T-helper 2 cell treated with Interferon-gamma antibody and Interleukin-4, amounts not matched to agents 5 μg/mL and 100 μg/mL, for 36 hours (primary cell): ENCODE measurements around the gene COBLL1.

ENCODE experiments used
- DNase-seq: peaks from one replicate; pipeline ENCODE4 v3.0.0; 2021; ENCODE audit warnings: low spot score
- H3K27ac Mint-ChIP-seq: one replicate; pipeline ENCODE4 v1.8.0; 2021; ENCODE audit warnings: mild to moderate bottlenecking, mixed read lengths
- H3K27me3 Mint-ChIP-seq: one replicate; pipeline ENCODE4 v1.8.0; 2021; ENCODE audit warnings: low read depth, mixed read lengths
- H3K36me3 Mint-ChIP-seq: one replicate; pipeline ENCODE4 v1.8.0; 2021; ENCODE audit warnings: low read depth, mixed read lengths
- H3K4me1 Mint-ChIP-seq: one replicate; pipeline ENCODE4 v1.8.0; 2021; ENCODE audit warnings: low read depth, mixed read lengths
- H3K4me3 Mint-ChIP-seq: one replicate; pipeline ENCODE4 v1.8.0; 2022; ENCODE audit warnings: mild to moderate bottlenecking, moderate library complexity, mixed read lengths
- H3K9me3 Mint-ChIP-seq: one replicate; pipeline ENCODE4 v1.8.0; 2021; ENCODE audit warnings: mixed read lengths

COBLL1 gene

GRCh38 chr2:164841719-164842623, at the start of gene COBLL1:
TSS of gene COBLL1 (minus strand) at chr2:164841823. CDS start at chr2:164841196, 627 bp downstream.
- no peaks in the 10 kb centered on the region for H3K9me3 Mint-ChIP-seq
- peak; percentile 16 for DNase-seq
- H3K27me3 Mint-ChIP-seq, result peaks cover 46% of the 10 kb centered on the region
- peak within 1 kb of the TSS; percentile 73 for H3K4me3 Mint-ChIP-seq
- H3K4me1 Mint-ChIP-seq, result peaks cover 8% of the 10 kb centered on the region
- no peak within 1 kb of the TSS for H3K27ac Mint-ChIP-seq
- H3K36me3 Mint-ChIP-seq, result no peaks in the 10 kb centered on the region

- Mint-ChIP-seq H3K27me3 (peaks cover 20% of the 10 kb centered on the region), H3K27ac (no peak overlapping the region), H3K4me1 (peaks cover 4% of the 10 kb centered on the region), H3K4me3 (no peak overlapping the region), H3K9me3 (no peaks in the 10 kb centered on the region), H3K36me3 (no peaks in the 10 kb centered on the region)
- DNase-seq, result no peak
Observed at GRCh38 chr2:164890544-164890943, 48.9 kb upstream of the COBLL1 start.

GRCh38 chr2:164888592-164888991, 47.0 kb upstream of the COBLL1 start:
- H3K27me3 Mint-ChIP-seq, result peaks cover 22% of the 10 kb centered on the region
- no peak for DNase-seq
- no peaks in the 10 kb centered on the region for H3K9me3 Mint-ChIP-seq
- H3K36me3 Mint-ChIP-seq, result no peaks in the 10 kb centered on the region
- H3K4me1 Mint-ChIP-seq, result peaks cover 4% of the 10 kb centered on the region
- H3K27ac Mint-ChIP-seq, result no peak overlapping the region
- H3K4me3 Mint-ChIP-seq, result no peak overlapping the region

- H3K27me3 Mint-ChIP-seq, result peaks cover 19% of the 10 kb centered on the region
- H3K4me3 Mint-ChIP-seq, result no peak overlapping the region
- peaks cover 4% of the 10 kb centered on the region for H3K4me1 Mint-ChIP-seq
- H3K27ac Mint-ChIP-seq, result no peak overlapping the region
- no peaks in the 10 kb centered on the region for H3K9me3 Mint-ChIP-seq
- no peaks in the 10 kb centered on the region for H3K36me3 Mint-ChIP-seq
- no peak for DNase-seq
Observed at GRCh38 chr2:164887434-164888144, 46.0 kb upstream of the COBLL1 start.

GRCh38 chr2:164882276-164882675, 40.7 kb upstream of the COBLL1 start:
- Mint-ChIP-seq H3K27ac (no peak overlapping the region), H3K27me3 (peaks cover 2% of the 10 kb centered on the region), H3K4me1 (no peaks in the 10 kb centered on the region), H3K9me3 (no peaks in the 10 kb centered on the region), H3K4me3 (no peak overlapping the region), H3K36me3 (no peaks in the 10 kb centered on the region)
- DNase-seq, result no peak

- Mint-ChIP-seq H3K27me3 (peaks cover 2% of the 10 kb centered on the region), H3K4me1 (no peaks in the 10 kb centered on the region), H3K27ac (no peak overlapping the region), H3K9me3 (no peaks in the 10 kb centered on the region), H3K4me3 (no peak overlapping the region), H3K36me3 (no peaks in the 10 kb centered on the region)
- DNase-seq, result no peak
Observed at GRCh38 chr2:164881524-164881923, 39.9 kb upstream of the COBLL1 start.

GRCh38 chr2:164879901-164880535, 38.4 kb upstream of the COBLL1 start:
- Mint-ChIP-seq H3K4me3 (no peak overlapping the region), H3K36me3 (no peaks in the 10 kb centered on the region), H3K9me3 (no peaks in the 10 kb centered on the region), H3K4me1 (no peaks in the 10 kb centered on the region), H3K27ac (no peak overlapping the region), H3K27me3 (peaks cover 2% of the 10 kb centered on the region)
- DNase-seq, result no peak

- Mint-ChIP-seq H3K9me3 (no peaks in the 10 kb centered on the region), H3K4me1 (no peaks in the 10 kb centered on the region), H3K27me3 (no peaks in the 10 kb centered on the region), H3K4me3 (no peak overlapping the region), H3K36me3 (no peaks in the 10 kb centered on the region), H3K27ac (no peak overlapping the region)
- no peak for DNase-seq
Observed at GRCh38 chr2:164877927-164878326, 36.3 kb upstream of the COBLL1 start.

GRCh38 chr2:164877169-164877568, 35.5 kb upstream of the COBLL1 start:
- Mint-ChIP-seq H3K4me3 (no peak overlapping the region), H3K4me1 (no peaks in the 10 kb centered on the region), H3K27ac (no peak overlapping the region), H3K9me3 (no peaks in the 10 kb centered on the region), H3K36me3 (no peaks in the 10 kb centered on the region), H3K27me3 (no peaks in the 10 kb centered on the region)
- DNase-seq, result no peak

- Mint-ChIP-seq H3K36me3 (no peaks in the 10 kb centered on the region), H3K9me3 (no peaks in the 10 kb centered on the region)
Observed at GRCh38 chr2:164875334-164876205, 33.9 kb upstream of the COBLL1 start.

GRCh38 chr2:164873210-164873908, 31.7 kb upstream of the COBLL1 start:
- no peaks in the 10 kb centered on the region for H3K4me1 Mint-ChIP-seq
- H3K27ac Mint-ChIP-seq, result no peak overlapping the region
- no peaks in the 10 kb centered on the region for H3K9me3 Mint-ChIP-seq
- peaks cover 5% of the 10 kb centered on the region for H3K27me3 Mint-ChIP-seq
- no peaks in the 10 kb centered on the region for H3K36me3 Mint-ChIP-seq
- no peak overlapping the region for H3K4me3 Mint-ChIP-seq
- DNase-seq, result no peak

More at GRCh38 chr2:164875334-164876205, 33.9 kb upstream of the COBLL1 start:
- Mint-ChIP-seq H3K4me3 (no peak overlapping the region), H3K4me1 (no peaks in the 10 kb centered on the region), H3K27ac (no peak overlapping the region), H3K27me3 (no peaks in the 10 kb centered on the region)
- no peak for DNase-seq

- no peaks in the 10 kb centered on the region for H3K9me3 Mint-ChIP-seq
- H3K36me3 Mint-ChIP-seq, result no peaks in the 10 kb centered on the region
- no peaks in the 10 kb centered on the region for H3K4me1 Mint-ChIP-seq
- H3K4me3 Mint-ChIP-seq, result no peak overlapping the region
- peaks cover 5% of the 10 kb centered on the region for H3K27me3 Mint-ChIP-seq
- no peak overlapping the region for H3K27ac Mint-ChIP-seq
- DNase-seq, result no peak
Observed at GRCh38 chr2:164871404-164871803, 29.8 kb upstream of the COBLL1 start.

GRCh38 chr2:164869420-164869772, 27.8 kb upstream of the COBLL1 start:
- no peaks in the 10 kb centered on the region for H3K4me1 Mint-ChIP-seq
- no peak overlapping the region for H3K4me3 Mint-ChIP-seq
- no peak overlapping the region for H3K27ac Mint-ChIP-seq
- H3K36me3 Mint-ChIP-seq, result no peaks in the 10 kb centered on the region
- no peaks in the 10 kb centered on the region for H3K9me3 Mint-ChIP-seq
- no peak for DNase-seq
- peaks cover 8% of the 10 kb centered on the region for H3K27me3 Mint-ChIP-seq
